ENCODE results near the gene BPIFB6.

- TF ChIP-seq, protein P1, sequence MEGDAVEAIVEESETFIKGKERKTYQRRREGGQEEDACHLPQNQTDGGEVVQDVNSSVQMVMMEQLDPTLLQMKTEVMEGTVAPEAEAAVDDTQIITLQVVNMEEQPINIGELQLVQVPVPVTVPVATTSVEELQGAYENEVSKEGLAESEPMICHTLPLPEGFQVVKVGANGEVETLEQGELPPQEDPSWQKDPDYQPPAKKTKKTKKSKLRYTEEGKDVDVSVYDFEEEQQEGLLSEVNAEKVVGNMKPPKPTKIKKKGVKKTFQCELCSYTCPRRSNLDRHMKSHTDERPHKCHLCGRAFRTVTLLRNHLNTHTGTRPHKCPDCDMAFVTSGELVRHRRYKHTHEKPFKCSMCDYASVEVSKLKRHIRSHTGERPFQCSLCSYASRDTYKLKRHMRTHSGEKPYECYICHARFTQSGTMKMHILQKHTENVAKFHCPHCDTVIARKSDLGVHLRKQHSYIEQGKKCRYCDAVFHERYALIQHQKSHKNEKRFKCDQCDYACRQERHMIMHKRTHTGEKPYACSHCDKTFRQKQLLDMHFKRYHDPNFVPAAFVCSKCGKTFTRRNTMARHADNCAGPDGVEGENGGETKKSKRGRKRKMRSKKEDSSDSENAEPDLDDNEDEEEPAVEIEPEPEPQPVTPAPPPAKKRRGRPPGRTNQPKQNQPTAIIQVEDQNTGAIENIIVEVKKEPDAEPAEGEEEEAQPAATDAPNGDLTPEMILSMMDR (IDR thresholded peaks at IDR 0.05) = no peak
- TF ChIP-seq REST (IDR thresholded peaks at IDR 0.05) (no peak), ZFP36 (IDR thresholded peaks at IDR 0.05; ENCODE audit: borderline replicate concordance, partially characterized antibody) (no peak), POLR2A (IDR thresholded peaks at IDR 0.05; ENCODE audit: low read length) (no peak)
These were observed 7.2 kb upstream of the BPIFB6 start for GRCh38 chr20:33024243-33024560.

All from A549 (cell line).